ENCODE data around the gene ST3GAL4.

Gene ST3GAL4

DNA sequence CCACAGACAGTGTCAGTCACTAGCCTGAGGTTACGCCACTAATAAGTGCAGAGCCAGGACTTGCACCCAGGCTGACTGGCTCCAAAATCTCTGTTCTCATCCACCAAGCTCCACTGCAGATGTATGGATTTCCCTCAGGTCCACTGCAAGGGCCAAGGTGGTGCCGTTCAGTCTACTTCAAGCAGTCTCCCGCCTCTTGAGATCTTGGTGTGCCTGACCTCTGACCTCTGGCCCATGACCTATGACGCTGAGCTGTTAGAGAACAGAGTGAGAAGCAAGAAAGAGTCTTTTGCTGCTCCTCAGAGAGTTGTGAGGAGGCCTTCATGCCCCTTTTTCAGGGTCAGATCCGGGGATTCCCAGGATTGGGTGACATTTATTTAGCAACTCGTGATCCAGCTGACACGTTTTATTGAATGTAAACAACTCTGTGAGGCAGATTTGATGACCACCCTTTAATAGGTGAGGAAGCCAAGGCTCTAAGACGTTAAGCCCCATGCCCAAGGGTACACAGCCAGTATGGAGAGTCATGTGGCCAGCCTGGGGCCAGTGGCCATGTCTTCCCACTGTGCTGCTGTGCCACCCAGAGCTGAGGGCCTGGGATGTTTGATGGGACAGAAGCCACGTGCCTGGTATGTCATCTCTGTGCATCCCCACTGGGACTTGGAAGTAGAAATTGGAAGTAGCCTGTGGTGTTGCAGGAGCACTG is 26.4 kb upstream of the ST3GAL4 start:
- DNase-seq (ENCODE audit: extremely low read depth in 1 of 2, low read depth in 1 of 2), result no peak

DNA sequence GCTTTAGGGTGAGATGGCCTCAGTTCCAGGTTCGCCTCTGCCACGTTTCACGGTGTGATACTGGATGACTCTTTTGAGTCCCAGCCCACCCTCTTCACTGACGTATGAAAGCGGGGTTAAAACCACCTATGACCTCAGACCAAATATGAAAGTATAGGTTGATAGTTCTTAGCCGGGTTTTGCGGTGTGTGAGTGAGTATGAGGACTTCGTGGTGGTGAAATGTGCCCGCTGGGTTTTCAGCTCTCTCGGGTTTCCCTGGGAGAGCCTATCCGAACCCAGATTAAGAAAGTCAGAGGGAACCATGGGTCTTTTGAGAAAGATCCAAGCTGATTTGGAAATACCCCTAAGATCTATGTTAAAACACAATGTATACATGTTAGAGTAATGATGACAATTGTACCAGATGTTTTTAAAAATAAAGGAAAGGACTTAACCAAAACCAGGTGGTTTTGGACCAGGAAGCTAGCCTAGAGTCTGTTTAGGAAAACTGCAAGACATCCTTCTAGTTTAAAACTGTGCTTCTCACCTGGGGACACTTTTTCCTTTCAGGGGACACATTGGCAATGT is 25.8 kb upstream of the ST3GAL4 start:
- peak in 1 of 2 donors; percentile 38 for DNase-seq (ENCODE audit: extremely low read depth in 1 of 2, low read depth in 1 of 2)

DNA sequence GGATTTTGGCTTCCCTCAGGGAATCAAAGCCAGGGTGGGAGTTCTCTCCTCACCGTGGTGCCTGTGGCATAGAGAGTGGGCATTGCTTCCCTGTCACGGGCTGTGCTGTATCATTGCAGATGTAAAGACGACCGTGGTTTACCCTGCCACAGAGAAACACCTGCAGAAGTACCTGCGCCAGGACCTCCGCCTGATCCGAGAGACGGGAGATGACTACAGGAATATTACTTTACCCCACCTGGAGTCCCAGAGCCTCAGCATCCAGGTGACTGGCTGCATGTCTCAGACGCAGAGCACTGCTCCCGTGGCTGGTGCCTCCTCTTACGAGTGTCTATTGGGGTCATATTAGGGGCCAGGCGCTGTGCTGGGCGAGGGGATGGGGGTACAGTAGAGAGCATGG is 24.2 kb upstream of the ST3GAL4 start:
- DNase-seq (ENCODE audit: extremely low read depth in 1 of 2, low read depth in 1 of 2), result no peak

DNA sequence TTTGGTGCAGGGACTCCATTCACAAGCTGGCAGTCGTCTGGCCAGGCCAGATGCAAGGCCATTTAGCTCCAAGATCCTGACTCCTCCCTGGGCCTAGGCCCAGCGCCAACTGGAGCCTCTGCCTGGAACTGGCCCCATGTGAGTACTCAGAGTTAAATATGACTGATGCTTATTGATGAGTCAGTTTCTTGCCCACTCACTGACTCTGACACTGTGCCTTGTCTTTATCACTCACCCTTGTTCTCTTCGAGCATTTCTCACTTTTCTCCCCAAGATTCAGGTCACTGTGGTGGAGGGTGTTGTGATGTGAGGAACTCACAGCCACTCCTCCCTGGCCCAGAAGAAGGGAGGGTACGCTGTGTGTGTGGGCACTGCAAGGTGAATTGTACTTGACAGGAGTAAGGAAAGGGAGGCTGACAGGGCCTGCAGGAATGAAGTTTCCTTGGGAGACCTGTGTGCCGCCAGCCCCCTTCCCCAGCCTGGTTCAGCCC is 23.2 kb upstream of the ST3GAL4 start:
- DNase-seq (ENCODE audit: extremely low read depth in 1 of 2, low read depth in 1 of 2), result peak in 1 of 2 donors; percentile 39

DNA sequence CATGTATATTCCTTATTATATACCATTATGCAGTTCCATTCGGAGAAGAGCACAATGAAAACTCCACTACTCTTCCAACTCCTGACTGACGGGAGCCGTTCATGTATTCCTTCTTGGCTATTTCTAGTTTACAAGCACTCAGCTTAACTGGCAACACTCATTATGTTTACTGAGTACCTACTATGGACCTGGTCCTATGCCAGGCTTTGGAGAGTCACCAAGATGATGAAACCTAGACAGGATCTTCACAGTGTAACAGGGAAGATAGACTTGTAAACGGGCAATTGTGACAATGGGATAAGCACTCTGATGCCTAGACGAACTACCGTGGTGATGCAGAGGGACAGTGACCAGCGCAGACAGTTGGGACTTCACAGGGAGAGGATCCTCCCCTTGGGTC is 22.3 kb upstream of the ST3GAL4 start:
- DNase-seq (ENCODE audit: extremely low read depth in 1 of 2, low read depth in 1 of 2), result no peak

DNA sequence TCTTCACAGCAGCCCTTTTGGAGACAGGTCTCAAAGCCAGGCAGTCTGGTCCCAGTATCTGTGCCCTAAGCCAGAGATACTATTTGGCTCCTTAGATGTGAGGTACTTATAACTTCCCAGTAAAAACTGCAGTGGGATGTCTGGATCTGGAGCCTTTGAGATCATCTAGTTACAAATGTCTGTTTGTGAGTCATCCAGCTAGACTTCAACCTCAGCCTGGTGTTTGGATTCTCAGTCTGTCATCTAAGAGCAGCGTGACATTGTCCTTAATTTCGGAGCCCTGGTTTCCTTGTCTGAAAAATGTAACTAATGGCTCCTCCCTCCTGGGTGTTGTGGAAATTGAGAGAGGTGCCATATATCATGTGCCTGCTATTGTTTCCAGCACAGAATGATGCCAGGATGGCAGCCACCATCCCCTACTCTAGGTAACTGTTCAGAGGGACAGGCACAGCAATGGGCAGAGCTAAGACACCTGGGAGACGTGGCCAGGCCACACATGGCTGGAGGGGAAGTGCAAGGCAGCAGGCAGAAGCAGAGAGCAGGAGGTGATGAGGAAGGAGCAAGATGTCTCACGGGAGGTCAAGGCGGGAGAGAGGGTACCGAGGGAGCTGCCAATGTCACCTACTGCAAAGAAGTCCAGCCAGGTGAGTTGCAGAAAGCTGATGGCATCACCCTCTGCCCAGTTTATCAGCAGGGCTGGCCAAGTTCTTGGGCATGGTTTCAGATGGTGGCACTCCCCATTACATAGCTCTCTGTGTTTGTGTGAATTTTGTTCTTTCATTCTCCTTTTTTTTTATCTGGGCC is 20.6 kb upstream of the ST3GAL4 start:
- DNase-seq (ENCODE audit: extremely low read depth in 1 of 2, low read depth in 1 of 2), result no peak

DNA sequence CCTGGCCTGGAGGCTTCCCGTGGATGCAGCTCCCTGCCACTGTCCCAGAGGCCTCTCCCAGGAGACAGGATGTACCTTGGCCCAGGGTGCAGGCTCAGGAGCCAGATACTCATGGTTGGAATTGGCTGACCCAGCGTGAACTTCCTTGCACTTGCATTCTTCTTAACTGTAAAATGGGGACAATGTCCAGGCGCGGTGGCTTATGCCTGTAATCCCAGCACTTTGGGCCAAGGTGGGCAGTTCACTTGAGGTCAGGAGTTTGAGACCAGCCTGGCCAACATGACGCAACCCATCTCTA is 20.1 kb upstream of the ST3GAL4 start:
- DNase-seq (ENCODE audit: extremely low read depth in 1 of 2, low read depth in 1 of 2), result no peak

DNA sequence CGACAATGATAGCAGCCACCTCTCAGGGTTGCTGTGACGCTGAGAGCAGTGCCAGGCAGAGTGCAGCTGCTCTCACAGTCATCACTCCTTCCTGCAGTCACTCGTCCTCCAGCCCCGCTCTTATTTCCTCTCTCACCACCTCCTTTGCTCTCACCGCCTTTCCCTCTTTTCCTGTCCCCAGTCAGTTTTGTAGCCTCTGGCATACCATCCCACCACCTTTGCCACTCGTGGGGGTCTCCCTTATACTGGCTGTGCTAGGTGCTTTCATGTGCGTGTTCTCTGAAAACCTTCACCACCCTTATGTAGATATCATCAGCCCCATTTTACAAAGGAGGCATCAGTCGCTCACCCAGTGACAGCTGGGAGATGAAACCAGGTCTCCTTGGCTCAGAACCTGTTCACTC is 19.3 kb upstream of the ST3GAL4 start:
- no peak for DNase-seq (ENCODE audit: extremely low read depth in 1 of 2, low read depth in 1 of 2)

DNA sequence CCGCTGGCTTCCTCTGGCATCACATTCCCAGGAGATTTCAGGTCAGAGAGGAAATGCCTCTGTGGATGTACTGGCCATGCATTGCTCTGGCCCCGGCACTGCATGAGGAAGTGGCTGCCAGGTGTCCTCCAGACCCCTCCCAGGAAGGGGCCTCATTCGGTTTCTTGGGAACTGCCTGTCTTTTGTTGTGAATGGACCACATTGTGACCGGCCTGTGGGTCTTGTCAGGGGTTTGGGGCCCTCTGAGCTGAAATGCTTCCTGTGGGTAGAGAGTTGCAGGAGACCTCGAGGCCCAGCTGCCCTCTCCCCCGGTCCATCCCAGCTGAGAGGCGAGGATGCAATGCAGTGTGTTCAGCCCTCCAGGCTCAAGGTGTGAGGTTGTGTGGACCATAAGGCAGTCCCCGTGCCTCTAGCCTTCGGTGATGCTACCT is 18.8 kb upstream of the ST3GAL4 start:
- DNase-seq (ENCODE audit: extremely low read depth in 1 of 2, low read depth in 1 of 2), result no peak

DNA sequence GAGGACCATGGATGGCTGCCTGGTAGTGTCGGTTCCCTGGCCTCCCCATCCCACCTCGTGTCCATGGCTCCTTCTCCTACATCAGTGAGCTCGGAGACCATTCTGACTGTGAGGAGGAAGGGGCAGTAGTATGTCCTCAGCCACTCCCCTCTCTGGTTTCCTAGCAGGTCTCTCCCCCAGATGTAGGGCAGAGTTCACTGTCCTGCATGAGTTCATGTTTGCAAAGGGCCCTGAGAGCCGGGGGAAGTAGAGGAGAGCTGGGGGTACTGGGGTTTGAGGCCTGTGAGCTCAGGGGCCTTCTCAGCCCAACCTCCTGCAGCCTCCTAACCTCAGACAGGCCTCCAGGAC is 18.4 kb upstream of the ST3GAL4 start:
- DNase-seq (ENCODE audit: extremely low read depth in 1 of 2, low read depth in 1 of 2), result no peak

DNA sequence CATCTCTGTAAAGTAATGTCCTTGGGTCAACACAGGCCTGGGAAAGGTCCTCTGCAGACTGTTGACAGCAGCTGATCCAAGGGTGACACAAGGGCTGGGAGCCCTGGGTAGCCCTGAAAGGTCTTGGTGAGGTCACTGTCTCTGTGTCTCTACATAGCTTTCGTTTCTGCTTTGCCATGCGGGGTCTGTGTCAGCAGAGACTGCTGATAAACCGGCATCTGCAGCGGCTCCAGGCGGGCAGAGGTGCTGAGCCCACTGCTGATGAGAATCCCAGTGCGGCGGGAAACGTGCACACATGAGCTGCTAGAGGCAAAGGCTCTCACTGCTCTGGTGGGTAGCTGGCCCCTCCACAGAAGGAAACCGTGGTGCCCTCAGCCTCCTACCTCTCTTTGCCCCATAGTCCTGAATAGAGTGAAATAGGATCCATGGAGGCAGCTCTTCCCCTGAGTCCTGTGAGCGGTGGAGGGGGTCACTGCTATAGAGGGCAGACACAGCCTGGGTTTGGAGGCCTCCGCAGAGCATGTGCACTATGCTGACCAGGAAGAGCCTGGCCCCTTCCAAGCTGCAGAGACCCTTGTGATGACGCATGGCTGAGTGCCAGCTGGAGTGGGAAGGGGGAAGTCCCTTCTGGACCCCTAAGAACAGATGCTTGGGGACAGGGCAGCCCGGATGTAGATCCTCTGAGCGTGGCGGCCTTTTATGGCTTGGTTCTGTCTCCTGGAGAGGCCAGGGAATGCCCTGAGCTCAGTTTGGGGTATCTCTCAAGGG is 17.8 kb upstream of the ST3GAL4 start:
- DNase-seq (ENCODE audit: extremely low read depth in 1 of 2, low read depth in 1 of 2), result no peak

DNA sequence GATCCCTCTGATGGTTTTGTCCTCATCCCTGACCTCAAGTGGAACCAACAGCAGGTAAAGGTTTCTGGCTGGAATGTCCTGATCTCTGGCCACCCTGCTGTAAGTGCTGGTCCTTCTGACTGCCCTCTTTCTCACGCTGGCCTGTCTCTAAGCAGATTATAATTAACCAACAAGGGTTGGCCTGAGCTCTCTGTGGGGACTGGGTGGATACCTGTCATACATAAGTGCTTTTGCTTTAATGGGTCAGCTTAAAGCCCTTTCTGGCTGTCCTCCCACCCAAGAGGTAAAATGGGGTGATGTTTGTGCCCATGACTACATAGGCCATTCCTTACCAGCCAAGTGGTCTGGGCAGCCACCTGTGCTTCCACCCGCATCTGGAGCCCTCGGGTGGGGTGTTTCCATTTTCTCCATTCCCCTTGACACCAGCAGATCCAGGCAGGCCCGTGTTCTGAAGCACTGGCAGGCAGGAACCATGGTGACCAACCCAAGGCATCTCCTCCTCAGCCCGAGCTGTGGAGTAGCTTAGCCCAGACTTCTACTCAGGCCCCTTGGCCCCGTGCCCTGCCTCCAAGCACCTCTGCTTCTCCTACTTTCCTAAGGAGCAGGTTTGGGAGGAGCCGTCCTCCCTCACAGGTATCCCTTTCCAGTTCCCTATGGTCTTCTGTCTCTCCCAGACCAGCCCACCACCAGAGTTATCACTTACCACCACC is 17.0 kb upstream of the ST3GAL4 start:
- DNase-seq (ENCODE audit: extremely low read depth in 1 of 2, low read depth in 1 of 2), result no peak

DNA sequence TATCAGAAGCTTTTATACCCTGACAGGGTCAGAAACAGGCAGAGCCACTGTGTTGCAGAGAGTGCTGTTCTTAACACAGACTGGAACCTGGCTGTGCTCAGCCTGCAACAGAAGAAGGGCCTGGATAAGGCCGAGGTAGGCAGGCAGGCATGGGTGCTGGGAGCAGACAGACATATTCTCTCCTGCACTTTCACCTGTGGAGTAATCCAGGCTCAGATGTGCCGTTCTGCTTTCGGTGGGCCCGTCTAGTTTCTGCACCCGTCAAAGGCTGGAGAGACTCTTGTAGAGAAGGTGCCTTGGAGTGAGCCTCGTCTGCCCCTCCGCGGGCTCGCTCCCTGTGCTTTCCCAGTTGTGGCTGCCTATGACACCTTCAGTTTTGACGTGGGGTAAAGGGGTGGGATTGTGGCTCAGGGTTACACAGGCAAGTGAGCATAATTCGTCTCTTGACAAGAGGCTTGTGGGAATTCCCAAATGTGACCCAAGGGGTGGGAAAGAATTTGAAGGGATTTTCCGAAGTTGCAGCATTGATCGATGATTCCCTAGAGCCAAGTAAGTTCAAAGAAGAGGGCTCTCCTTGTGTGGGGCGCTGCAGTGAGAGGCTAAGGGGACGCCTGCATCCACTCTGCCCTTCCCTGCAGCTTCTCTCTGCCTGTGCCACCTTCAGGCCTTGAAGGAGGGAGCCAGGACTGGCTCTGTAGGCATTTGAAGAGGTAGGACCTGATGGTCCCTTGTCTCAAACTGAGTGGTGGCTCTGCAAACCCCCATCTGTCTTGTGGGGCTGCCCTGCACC is 16.2 kb upstream of the ST3GAL4 start:
- no peak for DNase-seq (ENCODE audit: extremely low read depth in 1 of 2, low read depth in 1 of 2)

DNA sequence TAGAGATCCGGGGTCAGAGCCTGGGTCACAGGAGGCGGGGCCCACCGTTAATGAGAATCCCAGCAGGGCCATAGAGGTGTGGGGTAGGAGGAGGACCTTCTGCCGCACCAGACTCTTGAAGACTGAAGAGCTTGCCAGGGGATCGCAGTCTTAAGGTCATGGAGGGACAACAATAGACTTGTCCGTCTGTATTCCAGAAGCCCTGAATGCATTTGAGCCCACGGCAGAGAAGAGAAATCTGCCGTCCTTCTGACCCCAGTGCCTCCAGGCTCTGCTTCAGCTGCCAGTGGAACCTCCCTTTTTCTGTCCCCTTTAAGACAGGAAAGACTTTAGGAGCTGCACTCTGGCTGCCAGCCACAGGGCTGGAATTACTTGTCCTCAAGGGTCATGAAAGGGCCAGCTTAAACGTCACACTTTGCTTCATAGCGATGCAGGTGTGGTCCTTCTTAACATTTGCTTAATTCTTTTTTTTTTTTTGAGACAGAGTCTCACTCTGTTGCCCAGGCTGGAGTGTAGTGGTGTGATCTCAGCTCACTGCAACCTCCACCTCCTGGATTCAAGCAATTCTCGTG is 15.5 kb upstream of the ST3GAL4 start:
- no peak for DNase-seq (ENCODE audit: extremely low read depth in 1 of 2, low read depth in 1 of 2)

DNA sequence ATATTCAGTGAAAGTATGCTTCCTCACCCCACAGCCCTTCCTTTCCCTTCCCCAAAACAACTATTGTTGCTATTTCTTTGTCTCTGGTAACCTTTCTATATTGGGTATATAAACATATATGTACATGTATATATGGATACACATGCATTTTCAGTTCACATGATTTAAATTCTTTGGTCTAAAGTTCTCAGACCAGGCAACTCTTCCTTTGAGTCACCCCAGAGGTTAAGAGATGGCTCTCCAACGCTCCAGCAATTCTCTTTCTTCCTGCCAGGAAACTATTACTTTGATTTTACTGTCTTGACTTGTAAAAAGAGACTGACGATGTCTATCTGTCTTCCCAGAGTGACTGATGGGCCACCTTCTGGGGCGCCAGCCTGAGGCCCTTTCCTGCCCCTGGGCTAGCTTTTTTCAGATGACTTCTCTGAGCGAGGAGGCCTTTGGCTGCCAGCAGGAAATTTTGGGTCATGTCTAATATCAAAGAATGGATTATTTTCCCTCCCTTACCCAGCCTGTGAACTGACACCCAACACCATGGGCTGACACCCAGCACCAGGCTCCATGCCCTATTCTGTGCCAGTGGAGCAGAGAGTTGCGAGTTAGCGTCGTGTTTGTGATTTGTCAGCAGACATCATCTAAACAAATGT is 14.4 kb upstream of the ST3GAL4 start:
- no peak for DNase-seq (ENCODE audit: extremely low read depth in 1 of 2, low read depth in 1 of 2)

DNA sequence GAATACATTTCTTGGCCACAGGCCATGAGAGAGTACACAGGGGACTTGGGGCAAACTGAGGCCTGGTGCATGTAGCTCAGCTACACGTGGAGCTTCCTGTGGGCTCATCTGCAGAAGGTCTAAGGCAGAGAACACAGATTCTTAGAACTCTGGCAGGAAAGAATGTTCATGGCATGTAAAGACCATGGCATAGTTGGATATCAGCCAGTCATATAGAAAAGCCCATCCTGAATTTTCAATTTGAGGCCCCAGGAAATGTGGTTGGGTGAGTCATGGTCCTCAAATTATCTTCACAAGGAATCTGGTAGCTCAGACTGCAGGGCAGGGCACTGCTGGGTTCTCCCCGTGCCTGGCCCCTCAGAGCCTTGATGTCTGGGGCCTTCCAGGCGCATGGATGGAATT is 13.7 kb upstream of the ST3GAL4 start:
- no peak for DNase-seq (ENCODE audit: extremely low read depth in 1 of 2, low read depth in 1 of 2)

DNA sequence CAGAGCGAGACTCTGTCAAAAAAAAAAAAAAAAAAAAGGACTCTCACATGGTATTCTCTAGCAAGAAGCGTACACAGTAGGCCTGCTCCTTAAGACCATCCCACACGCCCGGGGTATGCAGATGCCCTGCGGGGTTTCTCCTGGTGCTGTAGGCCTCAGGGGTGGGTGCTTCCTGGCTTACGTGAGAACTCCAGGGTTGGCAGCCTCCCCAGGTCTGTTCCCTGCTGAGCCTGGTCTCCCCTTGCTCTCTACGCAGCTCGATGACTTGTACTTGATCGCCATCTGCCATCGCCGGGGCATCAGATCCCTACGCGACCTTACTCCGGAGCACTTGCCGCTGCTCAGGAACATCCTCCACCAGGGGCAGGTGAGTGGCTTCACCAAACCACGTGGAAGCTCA is 12.4 kb upstream of the ST3GAL4 start:
- DNase-seq (ENCODE audit: extremely low read depth in 1 of 2, low read depth in 1 of 2), result no peak

DNA sequence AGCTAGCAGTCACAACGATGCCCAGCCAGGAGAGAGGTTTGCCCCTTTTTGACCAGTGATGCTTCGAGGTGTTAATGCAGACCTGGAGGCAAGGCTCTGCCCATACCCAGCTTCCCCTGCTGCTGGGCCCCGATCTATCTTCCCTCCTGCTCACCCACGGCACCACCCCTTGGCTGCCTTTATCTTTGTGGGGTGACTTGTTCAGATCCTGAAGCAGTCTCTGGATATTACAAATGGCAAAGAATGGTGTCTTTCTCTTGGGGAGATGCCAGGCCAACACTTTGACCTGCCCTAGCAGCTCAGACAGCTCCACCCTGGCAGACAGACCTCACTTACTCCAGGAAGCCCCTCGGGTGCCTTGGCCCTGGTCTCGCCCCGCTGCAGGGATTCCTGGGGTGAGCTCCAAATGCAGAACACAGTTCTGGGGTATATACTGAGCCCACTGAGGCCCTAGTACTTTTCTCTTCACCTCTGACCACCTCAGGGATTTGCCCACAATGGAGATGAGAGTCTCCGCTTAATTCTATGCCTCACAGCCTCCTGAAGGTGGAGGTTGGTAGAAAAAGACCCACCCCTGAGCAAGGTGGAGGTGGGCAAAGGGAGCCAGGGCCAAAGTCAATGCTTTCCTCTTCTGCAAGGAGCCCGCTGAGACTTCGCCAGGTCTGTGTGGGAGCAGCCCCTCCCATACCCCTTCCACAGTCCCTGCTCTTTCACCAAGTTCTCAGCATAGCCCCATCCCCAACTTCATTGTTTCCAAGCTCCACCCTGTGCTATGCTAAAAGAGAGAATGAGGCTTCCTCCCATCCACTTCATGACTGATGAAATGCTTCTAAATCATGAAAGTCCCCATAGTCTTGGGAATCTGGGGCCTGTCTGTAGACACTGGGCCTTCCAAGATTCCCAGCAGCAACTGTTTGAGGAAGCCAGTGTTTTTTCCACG is 11.1 kb upstream of the ST3GAL4 start:
- DNase-seq (ENCODE audit: extremely low read depth in 1 of 2, low read depth in 1 of 2), result no peak
